T-cell (primary cell): ENCODE results near the gene SAFB. TPM values are rescaled to one million over a fixed set of nuclear protein-coding genes. Genes with fewer than 3 reads are reported as not detected.

Source experiments
- ATAC-seq, 4 experiments: fragments of 200-7000 bp in 3 of 4; fragments of 150-1000 bp in 1 of 4; cut with Tn5 transposase; replicated peaks in 1 of 4; 1 replicate in 3 of 4; 2 replicates in 1 of 4; pipeline ENCODE4 v1.10.0; 2021; ENCODE audit warnings: moderate library complexity in 3 of 4, mild to moderate bottlenecking in 2 of 4, moderate number of reproducible peaks in 1 of 4
- CTCF ChIA-PET, 2 donors: fragments of 300-600 bp; sonication (Branson Sonifier 250); formaldehyde crosslinking; loops; one replicate each; lab custom pipeline; 2022; ENCODE audit warnings: antibody characterized with exemption in 2 of 2; lab: Charles Lee
- POLR2A ChIA-PET, 2 donors: fragments of 300-600 bp; sonication (Branson Sonifier 250); formaldehyde crosslinking; loops; one replicate each; lab custom pipeline; 2022; ENCODE audit warnings: antibody characterized with exemption in 2 of 2; lab: Charles Lee
- DNase-seq, 35 experiments: peaks; one replicate each; pipeline versions ENCODE4 v3.0.0 to v3.0.0-alpha.2; 2013 to 2023
- H3K27ac ChIP-seq: one replicate; pipeline ENCODE4 v1.5.1; 2013; ENCODE audit warnings: low read length
- H3K27me3 ChIP-seq, 2 experiments: replicated peaks in 1 of 2; 1 replicate in 1 of 2; 2 replicates in 1 of 2; pipeline versions ENCODE4 v1.6.1 to v1.7.0; 2013; ENCODE audit warnings: low read length in 1 of 2, mixed read lengths in 1 of 2; ENCODE audit not compliant: control insufficient read depth in 2 of 2, insufficient read depth in 2 of 2; ENCODE audit errors: extremely low read depth in 1 of 2
- H3K36me3 ChIP-seq, 2 donors: 1 replicate in 1 of 2; 2 replicates in 1 of 2; pipeline versions ENCODE4 v1.6.1 to v1.7.0; 2013; ENCODE audit warnings: low read length in 1 of 2; ENCODE audit not compliant: control insufficient read depth in 2 of 2, insufficient read depth in 1 of 2; ENCODE audit errors: extremely low read depth in 1 of 2
- H3K4me1 ChIP-seq, 2 experiments: 1 replicate in 1 of 2; 2 replicates in 1 of 2; pipeline versions ENCODE4 v1.6.1 to v1.7.0; 2013; ENCODE audit warnings: low read length in 2 of 2, mixed read lengths in 1 of 2; ENCODE audit not compliant: insufficient read depth in 2 of 2, control insufficient read depth in 1 of 2; ENCODE audit errors: extremely low read depth in 1 of 2
- H3K4me3 ChIP-seq, 2 donors: 1 replicate in 1 of 2; 2 replicates in 1 of 2; pipeline versions ENCODE4 v1.5.1 to v1.7.0; 2013; ENCODE audit warnings: mild to moderate bottlenecking in 2 of 2, low read length in 1 of 2, moderate library complexity in 1 of 2; ENCODE audit not compliant: control insufficient read depth in 1 of 2; ENCODE audit errors: extremely low read depth in 1 of 2
- H3K9me3 ChIP-seq: 2 replicates; pipeline ENCODE4 v1.7.0; 2013
- H3K27ac Mint-ChIP-seq, 2 donors: one replicate each; pipeline ENCODE4 v1.8.0; 2020 to 2021; ENCODE audit warnings: mild to moderate bottlenecking in 2 of 2, mixed read lengths in 2 of 2
- H3K27me3 Mint-ChIP-seq, 2 donors: one replicate each; pipeline ENCODE4 v1.8.0; 2021 to 2022; ENCODE audit warnings: mixed read lengths in 2 of 2
- H3K36me3 Mint-ChIP-seq: one replicate; pipeline ENCODE4 v1.8.0; 2021; ENCODE audit warnings: mixed read lengths
- H3K4me1 Mint-ChIP-seq, 3 donors: one replicate each; pipeline ENCODE4 v1.8.0; 2020 to 2022; ENCODE audit warnings: mixed read lengths in 3 of 3, mild to moderate bottlenecking in 1 of 3
- H3K4me3 Mint-ChIP-seq, 3 donors: one replicate each; pipeline ENCODE4 v1.8.0; 2020 to 2022; ENCODE audit warnings: mild to moderate bottlenecking in 3 of 3, mixed read lengths in 3 of 3, moderate library complexity in 3 of 3
- H3K9me3 Mint-ChIP-seq, 3 donors: one replicate each; pipeline ENCODE4 v1.8.0; 2020 to 2022; ENCODE audit warnings: mixed read lengths in 3 of 3
- WGBS: methylation state at CpG from one replicate; pipeline ENCODE4 v1.1.5; 2013; ENCODE audit warnings: missing lambda C conversion rate; ENCODE audit not compliant: insufficient coverage; 5-methylcytosine and 5-hydroxymethylcytosine counted together
- total RNA-seq, 35 experiments: library from RNA in 6 of 35; stranded (reverse) in 6 of 35; fragments of 120-200 nt in 1 of 35; gene quantifications; one replicate each; pipeline versions ENCODE4 v1.2.1 to v1.2.4 and lab custom pipeline; 2013 to 2026

Gene SAFB
- total RNA-seq, 5 donors from 2014 or later (not counting 1 experiment from before 2014, with no cell fraction given), result 164 to 203 (median 195) TPM

DNA sequence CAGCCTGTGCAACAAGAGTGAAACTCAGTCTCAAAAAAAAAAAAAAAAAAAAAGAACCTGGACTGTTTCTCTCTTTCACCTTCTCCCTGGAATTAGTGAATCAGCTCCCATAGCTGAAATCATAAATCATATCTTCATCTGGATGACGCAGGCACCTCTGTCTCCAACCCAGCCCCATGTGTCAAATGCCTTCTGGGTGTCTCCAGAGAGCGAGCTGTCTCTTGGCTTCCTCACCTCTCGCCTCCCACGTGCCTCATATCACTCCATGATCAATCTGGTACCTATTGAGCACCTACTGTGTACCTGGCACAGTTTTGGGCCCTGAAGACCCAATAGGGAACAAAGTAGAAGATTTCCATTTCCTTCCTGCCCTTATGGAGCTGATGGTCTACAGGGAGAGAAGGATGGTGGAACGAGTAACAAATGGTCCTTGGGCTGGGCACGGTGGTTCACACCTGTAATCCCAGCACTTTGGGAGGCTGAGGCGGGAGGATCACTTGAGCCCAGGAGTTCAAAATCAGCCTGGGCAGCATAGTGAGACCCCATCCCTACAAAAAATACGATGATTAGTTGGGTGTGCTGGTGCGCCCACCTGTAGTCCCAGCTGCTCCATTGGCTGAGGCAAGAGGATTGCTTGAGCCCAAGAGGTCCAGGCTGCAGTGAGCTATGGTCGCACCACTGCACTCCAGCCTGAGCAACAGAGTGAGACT lies 60.4 kb downstream of the SAFB start:
- DNase-seq (no peak), ATAC-seq (no peak)
- Mint-ChIP-seq H3K4me3 (peak overlapping the region in 2 of 3 donors; percentile 65 to 84), H3K36me3 (no peaks in the 10 kb centered on the region), H3K9me3 (no peaks in the 10 kb centered on the region), H3K4me1 (peaks cover 35 to 45% (median 41%) of the 10 kb centered on the region in 3 donors), H3K27me3 (no peaks in the 10 kb centered on the region), H3K27ac (peak overlapping the region; percentile 31 to 63)
- Histone ChIP-seq H3K36me3 (peaks cover under 1 to 1% of the 10 kb centered on the region in 2 donors), H3K27ac (no peak overlapping the region), H3K4me1 (peaks cover 5 to 47% of the 10 kb centered on the region in 2 experiments), H3K27me3 (no peaks in the 10 kb centered on the region), H3K4me3 (no peak overlapping the region), H3K9me3 (no peaks in the 10 kb centered on the region)
- ChIA-PET POLR2A (no interaction called here), CTCF (no interaction called here)
- WGBS, result 90% methylated on average over 3 of the region's 10 CpGs

DNA sequence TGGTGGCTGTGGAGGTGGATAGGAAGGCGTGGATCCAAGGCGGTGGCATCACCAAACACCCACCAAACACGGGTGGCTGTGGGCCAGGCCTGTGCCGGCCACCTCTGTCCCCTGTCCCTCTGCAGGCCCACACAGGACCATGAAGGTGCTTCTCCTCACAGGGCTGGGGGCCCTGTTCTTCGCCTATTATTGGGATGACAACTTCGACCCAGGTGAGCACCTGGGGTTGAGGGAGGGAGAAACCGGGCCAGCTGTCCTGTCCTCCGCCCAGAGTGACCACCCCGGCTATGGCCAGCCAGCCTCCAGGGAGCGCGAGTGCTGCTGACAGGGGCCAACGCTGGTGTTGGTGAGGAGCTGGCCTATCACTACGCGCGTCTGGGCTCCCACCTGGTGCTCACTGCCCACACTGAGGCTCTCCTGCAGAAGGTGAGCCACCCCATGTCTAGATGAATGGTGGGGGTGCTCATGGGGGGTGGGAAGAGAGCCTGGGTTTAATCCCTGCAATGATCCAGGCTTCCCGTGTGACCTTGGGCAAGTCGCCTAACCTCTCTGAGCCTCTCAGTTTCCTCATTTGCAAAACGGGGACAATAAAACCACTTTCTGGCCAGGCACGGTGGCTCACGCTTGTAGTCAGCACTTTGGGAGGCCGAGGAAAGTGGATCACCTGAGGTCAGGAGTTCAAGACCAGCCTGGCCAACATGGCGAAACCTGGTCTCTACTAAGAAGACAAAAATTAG lies 62.0 kb downstream of the SAFB start:
- Mint-ChIP-seq H3K4me3 (no peak overlapping the region), H3K27ac (no peak overlapping the region), H3K36me3 (no peaks in the 10 kb centered on the region), H3K9me3 (no peaks in the 10 kb centered on the region), H3K4me1 (peaks cover 29 to 39% (median 37%) of the 10 kb centered on the region in 3 donors), H3K27me3 (no peaks in the 10 kb centered on the region)
- CTCF ChIA-PET, result no interaction called here
- Histone ChIP-seq H3K9me3 (no peaks in the 10 kb centered on the region), H3K36me3 (no peaks in the 10 kb centered on the region), H3K27me3 (no peaks in the 10 kb centered on the region), H3K4me3 (no peak overlapping the region), H3K4me1 (peaks cover 3 to 40% of the 10 kb centered on the region in 2 experiments), H3K27ac (no peak overlapping the region)
- POLR2A ChIA-PET, result no interaction called here
- 88% methylated on average over 17 of the region's 22 CpGs for WGBS
- DNase-seq (no peak), ATAC-seq (no peak)

GRCh38 chr19:5686326-5686646 lies 63.4 kb downstream of the SAFB start:
- Mint-ChIP-seq H3K4me3 (peak overlapping the region; percentile 78 to 79 (median 79)), H3K36me3 (no peaks in the 10 kb centered on the region), H3K27me3 (no peaks in the 10 kb centered on the region), H3K27ac (peak overlapping the region; percentile 80 to 88), H3K9me3 (no peaks in the 10 kb centered on the region), H3K4me1 (peaks cover 29 to 43% (median 39%) of the 10 kb centered on the region in 3 donors)
- H3K27ac ChIP-seq, result peak overlapping the region; percentile 61
- POLR2A ChIA-PET, result interaction anchor here in 1 of 2 donors (0.6 kb wide), 2 partner anchors 27 to 64 kb away, joined by 3 read pairs; partner anchors contain the start of genes SAFB and SAFB2
- peaks cover 0 to 2% of the 10 kb centered on the region in 2 donors for H3K36me3 ChIP-seq
- CTCF ChIA-PET, result interaction anchor here in 1 of 2 donors (1.4 kb wide), 1 partner anchor 34 kb away, joined by 9 read pairs; the partner anchor contains the start of genes CATSPERD and LONP1
- no peaks in the 10 kb centered on the region for H3K9me3 ChIP-seq
- ATAC-seq, result no peak
- peaks cover 0 to 45% of the 10 kb centered on the region in 2 experiments for H3K4me1 ChIP-seq
- DNase-seq, result peak in 1 of 35 experiments; percentile 76
- 30% methylated on average over 16 of the region's 16 CpGs for WGBS
- peak overlapping the region in 1 of 2 donors; percentile 57 for H3K4me3 ChIP-seq
- no peaks in the 10 kb centered on the region for H3K27me3 ChIP-seq

- Histone ChIP-seq H3K4me1 (peaks cover 2 to 45% of the 10 kb centered on the region in 2 experiments), H3K9me3 (no peaks in the 10 kb centered on the region), H3K36me3 (peaks cover 0 to 7% of the 10 kb centered on the region in 2 donors), H3K4me3 (peak overlapping the region; percentile 51 to 57), H3K27me3 (no peaks in the 10 kb centered on the region), H3K27ac (peak overlapping the region; percentile 61)
- H3K4me1 Mint-ChIP-seq, result peaks cover 24 to 39% (median 34%) of the 10 kb centered on the region in 3 donors
- peak overlapping the region; percentile 78 to 79 (median 79) for H3K4me3 Mint-ChIP-seq
- H3K27ac Mint-ChIP-seq, result peak overlapping the region; percentile 80 to 88
- H3K36me3 Mint-ChIP-seq, result no peaks in the 10 kb centered on the region
- under 1% methylated on average over 59 of the region's 59 CpGs for WGBS
- peak; percentile 60 to 68 (median 65) for ATAC-seq
- ChIA-PET CTCF (interaction anchor here (0.6 to 1.4 kb wide), 8 partner anchors 21 to 1642 kb away, joined by 3 to 9 read pairs (median 3); partner anchors contain the start of genes CATSPERD (in 1 of the 2), LONP1 (in 1 of the 2) and SAFB2 (in 1 of the 2)), POLR2A (interaction anchor here in 1 of 2 donors (0.6 kb wide), 1 partner anchor 64 kb away, joined by 3 read pairs; the partner anchor contains the start of genes SAFB and SAFB2)
- no peaks in the 10 kb centered on the region for H3K9me3 Mint-ChIP-seq
- peak; percentile 70 to 96 (median 82) for DNase-seq
- H3K27me3 Mint-ChIP-seq, result no peaks in the 10 kb centered on the region
Observed at GRCh38 chr19:5686647-5687359, 63.9 kb downstream of the SAFB start.

DNA sequence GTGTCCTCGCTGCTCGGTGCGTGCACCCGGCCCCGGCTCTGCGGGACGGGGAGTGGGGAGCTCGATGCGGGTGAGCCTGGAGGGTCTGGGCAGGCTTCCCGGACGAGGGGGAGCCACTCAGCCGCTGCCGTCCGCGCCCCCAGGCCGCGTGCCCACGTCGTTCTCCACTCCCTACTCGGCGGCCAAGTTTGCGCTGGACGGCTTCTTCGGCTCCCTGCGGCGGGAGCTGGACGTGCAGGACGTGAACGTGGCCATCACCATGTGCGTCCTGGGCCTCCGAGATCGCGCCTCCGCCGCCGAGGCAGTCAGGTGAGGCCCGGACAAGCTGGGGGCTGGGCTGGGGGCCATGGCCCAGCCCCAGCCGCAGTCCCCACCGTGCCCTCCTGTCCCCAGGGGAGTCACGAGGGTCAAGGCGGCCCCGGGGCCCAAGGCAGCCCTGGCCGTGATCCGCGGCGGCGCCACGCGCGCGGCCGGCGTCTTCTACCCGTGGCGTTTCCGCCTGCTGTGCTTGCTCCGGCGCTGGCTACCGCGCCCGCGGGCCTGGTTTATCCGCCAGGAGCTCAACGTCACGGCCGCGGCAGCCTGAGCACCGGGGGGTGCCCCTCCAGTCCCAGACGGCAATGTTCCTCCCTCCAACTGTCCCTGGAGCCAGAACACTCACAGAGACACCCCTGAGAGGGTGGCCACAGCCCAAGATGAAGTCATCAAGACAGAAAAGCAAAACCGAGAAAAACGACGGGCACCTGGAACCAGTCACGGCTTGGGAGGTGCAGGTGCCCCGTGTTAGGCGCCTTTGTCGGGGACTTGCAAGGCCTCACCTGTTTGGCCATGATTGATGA lies 64.7 kb downstream of the SAFB start:
- peak overlapping the region; percentile 78 to 79 (median 79) for H3K4me3 Mint-ChIP-seq
- Histone ChIP-seq H3K9me3 (no peaks in the 10 kb centered on the region), H3K4me3 (peak overlapping the region; percentile 51 to 57), H3K4me1 (peaks cover 3 to 50% of the 10 kb centered on the region in 2 experiments), H3K27me3 (no peaks in the 10 kb centered on the region), H3K27ac (peak overlapping the region; percentile 61), H3K36me3 (peaks cover 3 to 15% of the 10 kb centered on the region in 2 donors)
- no peaks in the 10 kb centered on the region for H3K27me3 Mint-ChIP-seq
- H3K36me3 Mint-ChIP-seq, result no peaks in the 10 kb centered on the region
- H3K4me1 Mint-ChIP-seq, result peaks cover 26 to 34% (median 33%) of the 10 kb centered on the region in 3 donors
- no peak overlapping the region for H3K27ac Mint-ChIP-seq
- H3K9me3 Mint-ChIP-seq, result no peaks in the 10 kb centered on the region
- CTCF ChIA-PET, result interaction anchor here (0.5 to 1.4 kb wide), 9 partner anchors 21 to 1643 kb away, joined by 3 to 9 read pairs (median 3); partner anchors contain the start of genes CATSPERD (in 1 of the 2), LONP1 (in 1 of the 2) and SAFB2 (in 1 of the 2)
- WGBS, result 62% methylated on average over 75 of the region's 76 CpGs
- ATAC-seq (no peak), DNase-seq (no peak)
- POLR2A ChIA-PET, result no interaction called here
